Measurements from ENCODE around the gene COPS7A.
A peak's percentile ranks its signal among the peaks of the same experiment; 100 is the strongest.

The COPS7A gene

GRCh38 chr12:6778217-6778573 is 54.3 kb downstream of the COPS7A start:
- DNase-seq (ENCODE audit: low read depth, low spot score) = no peak
- H3K4me3 ChIP-seq (ENCODE audit: low read depth, low read length) = peak overlapping the region; percentile 54
- TF ChIP-seq CTCF (IDR thresholded peaks at IDR 0.05; ENCODE audit: insufficient read depth, low read length, missing control alignments) = no peak
- CTCF ChIA-PET = interaction anchor here (0.7 to 12.1 kb wide), 17 partner anchors 9 to 175 kb away, joined by 3 to 272 read pairs (median 6); partner anchors contain the start of genes GPR162, MLF2 and PTMS
- POLR2A ChIA-PET = interaction anchor here (1.0 to 3.5 kb wide), 3 partner anchors 12 to 89 kb away, joined by 6 to 23 read pairs (median 12); partner anchors contain the start of genes MLF2, PTMS and ZNF384

GRCh38 chr12:6778574-6779550 is 55.0 kb downstream of the COPS7A start:
- peak overlapping the region; percentile 54 for H3K4me3 ChIP-seq (ENCODE audit: low read depth, low read length)
- CTCF ChIA-PET = interaction anchor here (0.6 to 12.1 kb wide), 25 partner anchors 8 to 175 kb away, joined by 3 to 272 read pairs (median 5); partner anchors contain the start of genes GPR162, MLF2 and PTMS
- TF ChIP-seq CTCF (IDR thresholded peaks at IDR 0.05; ENCODE audit: insufficient read depth, low read length, missing control alignments) = peak; percentile 98
- DNase-seq (ENCODE audit: low read depth, low spot score) = peak; percentile 53
- POLR2A ChIA-PET = interaction anchor here (1.0 to 3.5 kb wide), 3 partner anchors 12 to 89 kb away, joined by 6 to 23 read pairs (median 12); partner anchors contain the start of genes MLF2, PTMS and ZNF384

- H3K4me3 ChIP-seq (ENCODE audit: low read depth, low read length) = no peak overlapping the region
- DNase-seq (ENCODE audit: low read depth, low spot score) = no peak
- no peak for TF ChIP-seq CTCF (IDR thresholded peaks at IDR 0.05; ENCODE audit: insufficient read depth, low read length, missing control alignments)
- ChIA-PET CTCF (interaction anchor here (0.6 to 12.1 kb wide), 15 partner anchors 7 to 165 kb away, joined by 3 to 272 read pairs (median 5); partner anchors contain the start of genes MLF2 and PTMS), POLR2A (interaction anchor here (3.5 to 4.0 kb wide), 2 partner anchors 13 kb away, joined by 16 to 23 read pairs; partner anchors contain the start of gene PTMS)
Measured at GRCh38 chr12:6779708-6780432, 56.0 kb downstream of the COPS7A start.

- ChIA-PET POLR2A (interaction anchor here (4.0 kb wide), 1 partner anchor 14 kb away, joined by 16 read pairs; the partner anchor contains the start of gene PTMS), CTCF (interaction anchor here (1.0 to 12.1 kb wide), 9 partner anchors 12 to 165 kb away, joined by 3 to 272 read pairs (median 13); partner anchors contain the start of genes MLF2 and PTMS)
- TF ChIP-seq CTCF (IDR thresholded peaks at IDR 0.05; ENCODE audit: insufficient read depth, low read length, missing control alignments) = no peak
- no peak for DNase-seq (ENCODE audit: low read depth, low spot score)
- no peak overlapping the region for H3K4me3 ChIP-seq (ENCODE audit: low read depth, low read length)
Measured at GRCh38 chr12:6780573-6780972, 56.7 kb downstream of the COPS7A start.

Measured in AG04449 (cell line).